ENCODE measurements around the gene VSX1. TPM values are rescaled to one million over a fixed set of nuclear protein-coding genes. Genes with fewer than 3 reads are reported as not detected.
A peak's percentile ranks its signal among the peaks of the same experiment; 100 is the strongest.

Gene VSX1
- total RNA-seq, 2 experiments from 2014 or later = not detected

DNA sequence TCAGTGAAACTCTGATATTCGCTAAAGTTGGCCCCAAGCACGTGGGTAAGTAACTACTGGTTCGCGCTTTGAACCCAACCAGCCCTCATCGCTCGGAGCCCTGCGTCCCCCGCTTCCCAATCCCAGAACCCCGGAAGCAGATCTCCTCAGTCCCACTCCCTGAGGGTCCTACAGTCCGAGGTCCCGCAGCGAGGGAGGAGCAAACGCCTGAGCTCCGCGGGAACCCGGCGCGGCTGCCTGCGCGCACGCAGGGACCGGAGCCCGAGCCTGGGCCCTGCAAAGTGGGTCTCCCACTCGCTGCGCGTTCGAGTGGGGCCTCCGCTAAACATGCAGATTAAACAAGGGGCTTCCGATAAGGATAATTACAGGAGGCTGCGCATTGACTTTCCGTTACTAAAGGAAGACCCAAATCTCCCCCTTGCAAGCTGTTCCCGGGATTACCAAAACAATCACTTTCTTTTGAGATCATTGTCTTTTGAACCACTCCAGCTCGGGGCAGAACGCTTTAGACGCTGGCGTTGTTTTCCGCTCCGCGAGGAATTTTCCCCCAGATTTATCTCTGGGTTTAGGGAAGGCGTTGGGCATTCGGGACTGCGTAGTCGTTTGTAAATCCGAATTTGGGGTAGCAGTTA is 1.3 kb upstream of the VSX1 start:
- ATAC-seq (ENCODE audit: poor library complexity) (no peak), DNase-seq (no peak)
- Histone ChIP-seq H3K36me3 (ENCODE audit: insufficient read depth, low read length) (no peaks in the 10 kb centered on the region), H3K27me3 (ENCODE audit: control insufficient read depth in 1 of 2, insufficient read depth in 2 of 2, low read length in 2 of 2) (peaks cover 70 to 73% of the 10 kb centered on the region in 2 experiments), H3K9me3 (ENCODE audit: control insufficient read depth in 1 of 2, insufficient read depth in 1 of 2, low read length in 2 of 2) (peaks cover 0 to 37% of the 10 kb centered on the region in 2 experiments), H3K27ac (ENCODE audit: low read depth in 1 of 2, low read length in 2 of 2) (no peak overlapping the region), H3K4me1 (ENCODE audit: insufficient read depth, low read length) (peaks cover 30% of the 10 kb centered on the region), H3K4me3 (ENCODE audit: low read length) (no peak overlapping the region)
- peak overlapping the region; percentile 78 for H3K4me3 Mint-ChIP-seq
- peaks cover 21% of the 10 kb centered on the region for H3K4me1 Mint-ChIP-seq (ENCODE audit: low read depth)
- no peak for TF ChIP-seq CTCF (IDR thresholded peaks at IDR 0.05)
- intact Hi-C loops (cut with DNase I, micrococcal nuclease) = loop anchor here in 1 of 2 experiments (5.0 kb wide), 1 partner anchor 114 kb away; the partner anchor contains the start of gene ENTPD6
- no peaks in the 10 kb centered on the region for H3K9me3 Mint-ChIP-seq
- POLR2A ChIA-PET = no interaction called here
- H3K27ac Mint-ChIP-seq = no peak overlapping the region
- CTCF ChIA-PET = interaction anchor here (0.8 kb wide), 1 partner anchor 177 kb away, joined by 3 read pairs; no protein-coding TSS in a partner anchor
- H3K36me3 Mint-ChIP-seq (ENCODE audit: low read depth) = no peaks in the 10 kb centered on the region
- peaks cover 68% of the 10 kb centered on the region for H3K27me3 Mint-ChIP-seq

DNA sequence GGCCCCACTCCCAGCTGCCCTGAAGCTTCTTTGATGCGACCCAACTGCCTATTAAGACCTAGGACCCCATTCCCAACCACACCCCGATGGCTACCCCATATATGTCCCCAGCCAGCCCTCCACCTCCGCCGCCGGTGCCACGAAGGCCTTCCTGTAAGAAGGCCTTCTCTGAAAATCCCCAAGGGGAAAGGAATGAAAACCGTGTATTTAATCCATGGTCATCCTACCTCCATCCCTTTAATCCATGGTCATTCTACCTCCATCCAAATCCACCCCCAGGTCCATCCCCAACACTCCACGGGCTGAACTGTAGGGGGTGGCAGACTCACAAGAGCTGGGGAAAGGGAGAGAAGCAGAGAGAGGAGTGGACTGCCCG is 545 bp upstream of the VSX1 start:
- H3K9me3 Mint-ChIP-seq = no peaks in the 10 kb centered on the region
- peak overlapping the region; percentile 15 for H3K4me3 Mint-ChIP-seq
- ChIA-PET CTCF (interaction anchor here (0.8 kb wide), 1 partner anchor 177 kb away, joined by 3 read pairs; no protein-coding TSS in a partner anchor), POLR2A (no interaction called here)
- H3K4me1 Mint-ChIP-seq (ENCODE audit: low read depth) = peaks cover 21% of the 10 kb centered on the region
- DNase-seq = no peak
- Histone ChIP-seq H3K27ac (ENCODE audit: low read depth in 1 of 2, low read length in 2 of 2) (no peak overlapping the region), H3K4me3 (ENCODE audit: low read length) (no peak overlapping the region), H3K36me3 (ENCODE audit: insufficient read depth, low read length) (no peaks in the 10 kb centered on the region), H3K27me3 (ENCODE audit: control insufficient read depth in 1 of 2, insufficient read depth in 2 of 2, low read length in 2 of 2) (peaks cover 77 to 81% of the 10 kb centered on the region in 2 experiments), H3K9me3 (ENCODE audit: control insufficient read depth in 1 of 2, insufficient read depth in 1 of 2, low read length in 2 of 2) (peaks cover 0 to 41% of the 10 kb centered on the region in 2 experiments), H3K4me1 (ENCODE audit: insufficient read depth, low read length) (peaks cover 35% of the 10 kb centered on the region)
- ATAC-seq (ENCODE audit: poor library complexity) = no peak
- intact Hi-C loops (cut with DNase I, micrococcal nuclease) = loop anchor here in 1 of 2 experiments (5.0 kb wide), 1 partner anchor 115 kb away; the partner anchor contains the start of gene ENTPD6
- peaks cover 76% of the 10 kb centered on the region for H3K27me3 Mint-ChIP-seq
- H3K36me3 Mint-ChIP-seq (ENCODE audit: low read depth) = no peaks in the 10 kb centered on the region
- no peak for TF ChIP-seq CTCF (IDR thresholded peaks at IDR 0.05)
- no peak overlapping the region for H3K27ac Mint-ChIP-seq

GRCh38 chr20:25081065-25081729 is 744 bp downstream of the VSX1 start:
- Histone ChIP-seq H3K27ac (ENCODE audit: low read depth in 1 of 2, low read length in 2 of 2) (no peak overlapping the region), H3K9me3 (ENCODE audit: control insufficient read depth in 1 of 2, insufficient read depth in 1 of 2, low read length in 2 of 2) (peaks cover 0 to 43% of the 10 kb centered on the region in 2 experiments), H3K4me3 (ENCODE audit: low read length) (no peak overlapping the region), H3K4me1 (ENCODE audit: insufficient read depth, low read length) (peaks cover 40% of the 10 kb centered on the region), H3K36me3 (ENCODE audit: insufficient read depth, low read length) (no peaks in the 10 kb centered on the region), H3K27me3 (ENCODE audit: control insufficient read depth in 1 of 2, insufficient read depth in 2 of 2, low read length in 2 of 2) (peaks cover 88 to 93% of the 10 kb centered on the region in 2 experiments)
- DNase-seq = peak in 10 of 14 experiments; percentile 15 to 68 (median 29)
- no peaks in the 10 kb centered on the region for H3K9me3 Mint-ChIP-seq
- no peak for TF ChIP-seq CTCF (IDR thresholded peaks at IDR 0.05)
- peaks cover 27% of the 10 kb centered on the region for H3K4me1 Mint-ChIP-seq (ENCODE audit: low read depth)
- H3K4me3 Mint-ChIP-seq = no peak overlapping the region
- intact Hi-C loops (cut with DNase I, micrococcal nuclease) = loop anchor here in 1 of 2 experiments (5.0 kb wide), 1 partner anchor 116 kb away; the partner anchor contains the start of gene ENTPD6
- POLR2A ChIA-PET = interaction anchor here (0.8 to 1.1 kb wide), 2 partner anchors 8 to 10 kb away, joined by 3 read pairs; no protein-coding TSS in a partner anchor
- CTCF ChIA-PET = no interaction called here
- H3K27me3 Mint-ChIP-seq = peaks cover 81% of the 10 kb centered on the region
- H3K27ac Mint-ChIP-seq = no peak overlapping the region
- ATAC-seq (ENCODE audit: poor library complexity) = peak; percentile 57
- no peaks in the 10 kb centered on the region for H3K36me3 Mint-ChIP-seq (ENCODE audit: low read depth)
